GM19239 (cell line): Measurements from ENCODE around the gene ALK.
"Not testable (repeated sequence)": the region's sequence is repeated elsewhere in the genome, so short reads cannot be mapped to it uniquely, and the experiment has no call there.

ENCODE experiments used
- DNase-seq: peaks from one replicate; pipeline ENCODE4 v3.0.0; 2011; ENCODE audit warnings: low spot score; ENCODE audit not compliant: insufficient read length
- FAIRE-seq: peaks from 2 replicates; lab custom pipeline; 2011; peaks lifted over from hg19 to GRCh38; lab: Jason Lieb, UNC

Gene ALK

GRCh38 chr2:29766191-29766590 lies 155.2 kb downstream of the ALK start:
- no peak for FAIRE-seq
- no peak for DNase-seq

- FAIRE-seq (no peak), DNase-seq (no peak)
Measured at GRCh38 chr2:29765721-29766120, 155.7 kb downstream of the ALK start.

- DNase-seq (no peak), FAIRE-seq (no peak)
Measured at GRCh38 chr2:29763371-29763770, 158.0 kb downstream of the ALK start.

- DNase-seq = no peak
- no peak for FAIRE-seq
Measured at GRCh38 chr2:29762239-29762638, 159.1 kb downstream of the ALK start.

- no peak for DNase-seq
- no peak for FAIRE-seq
Measured at GRCh38 chr2:29761278-29761677, 160.1 kb downstream of the ALK start.

GRCh38 chr2:29760008-29760407 lies 161.4 kb downstream of the ALK start:
- no peak for DNase-seq
- FAIRE-seq = no peak

- FAIRE-seq (no peak), DNase-seq (no peak)
Measured at GRCh38 chr2:29759360-29759759, 162.0 kb downstream of the ALK start.

GRCh38 chr2:29755829-29756228 lies 165.6 kb downstream of the ALK start:
- no peak for DNase-seq
- FAIRE-seq = no peak

- DNase-seq (no peak), FAIRE-seq (no peak)
Measured at GRCh38 chr2:29755233-29755632, 166.2 kb downstream of the ALK start.

GRCh38 chr2:29753671-29754444 lies 167.5 kb downstream of the ALK start:
- no peak for FAIRE-seq
- no peak for DNase-seq

GRCh38 chr2:29751390-29751789 lies 170.0 kb downstream of the ALK start:
- FAIRE-seq = peak; percentile 96

GRCh38 chr2:29750463-29750862 lies 170.9 kb downstream of the ALK start:
- not testable (repeated sequence) for FAIRE-seq

More at GRCh38 chr2:29751390-29751789, 170.0 kb downstream of the ALK start:
- DNase-seq = peak; percentile 20

GRCh38 chr2:29749843-29750242 lies 171.5 kb downstream of the ALK start:
- DNase-seq = no peak

More at GRCh38 chr2:29750463-29750862, 170.9 kb downstream of the ALK start:
- DNase-seq = not testable (repeated sequence)

GRCh38 chr2:29749041-29749440 lies 172.3 kb downstream of the ALK start:
- no peak for DNase-seq
- FAIRE-seq = peak; percentile 11

More at GRCh38 chr2:29749843-29750242, 171.5 kb downstream of the ALK start:
- no peak for FAIRE-seq

- DNase-seq (no peak), FAIRE-seq (peak; percentile 71)
Measured at GRCh38 chr2:29747786-29748470, 173.5 kb downstream of the ALK start.

- DNase-seq (peak; percentile 29), FAIRE-seq (peak; percentile 87)
Measured at GRCh38 chr2:29744976-29745375, 176.4 kb downstream of the ALK start.

- DNase-seq (no peak), FAIRE-seq (no peak)
Measured at GRCh38 chr2:29743516-29743915, 177.9 kb downstream of the ALK start.

GRCh38 chr2:29742656-29743055 lies 178.7 kb downstream of the ALK start:
- DNase-seq (no peak), FAIRE-seq (no peak)

GRCh38 chr2:29741132-29741531 lies 180.3 kb downstream of the ALK start:
- DNase-seq (no peak), FAIRE-seq (no peak)

- FAIRE-seq = no peak
- no peak for DNase-seq
Measured at GRCh38 chr2:29733965-29734364, 187.4 kb downstream of the ALK start.

- no peak for DNase-seq
- no peak for FAIRE-seq
Measured at GRCh38 chr2:29733213-29733612, 188.2 kb downstream of the ALK start.
